PFSK-1 (cell line): Measurements from ENCODE around the gene ZFHX3.

ENCODE experiments used
- FOXP2 ChIP-seq: optimal IDR thresholded peaks from 2 replicates; pipeline ENCODE3; 2011; ENCODE audit warnings: borderline replicate concordance, control low read depth, inconsistent platforms; ENCODE audit not compliant: insufficient read depth; ENCODE audit errors: extremely low read length, extremely low read depth
- POLR2AphosphoS5 ChIP-seq: IDR thresholded peaks from 2 replicates; pipeline ENCODE4 v1.6.1; 2012; ENCODE audit warnings: low read depth, mild to moderate bottlenecking, control low read depth, low read length, moderate library complexity
- SIN3A ChIP-seq: IDR thresholded peaks from 2 replicates; pipeline ENCODE4 v1.6.1; 2012; ENCODE audit warnings: mild to moderate bottlenecking, low read length, moderate library complexity, borderline replicate concordance; ENCODE audit not compliant: insufficient read depth
- TAF1 ChIP-seq: IDR thresholded peaks from 2 replicates; pipeline ENCODE4 v1.6.1; 2012; ENCODE audit warnings: low read length, control low read depth, borderline replicate concordance; ENCODE audit not compliant: insufficient read depth
- TF ChIP-seq, protein P1 (sequence below), 2 experiments: IDR thresholded peaks; 2 replicates each; pipeline versions ENCODE4 v1.6.1 to v1.8.0; 2011 to 2012; ENCODE audit warnings: low read depth in 2 of 2, low read length in 2 of 2, control low read depth in 1 of 2, inconsistent platforms in 1 of 2, mild to moderate bottlenecking in 1 of 2, moderate library complexity in 1 of 2; ENCODE audit not compliant: insufficient read depth in 1 of 2

ZFHX3 gene

DNA sequence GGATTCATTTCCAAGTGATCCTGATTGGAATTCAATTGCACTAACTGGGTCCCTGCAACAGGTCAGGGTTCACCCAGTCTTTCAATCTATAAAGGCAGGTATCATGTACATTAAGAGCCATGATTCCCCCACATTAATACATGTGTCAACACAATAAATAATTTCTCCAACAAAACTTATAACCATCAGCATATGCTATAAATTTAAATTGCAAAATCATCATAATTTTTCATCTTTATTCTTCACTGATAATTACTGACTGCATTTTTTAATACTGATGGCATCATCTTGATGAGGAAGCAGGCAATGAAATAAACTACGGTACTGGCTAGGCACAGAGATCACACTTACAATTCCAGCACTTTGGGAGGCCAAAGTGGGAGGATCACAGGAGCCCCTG is 59.4 kb downstream of the ZFHX3 start:
- TF ChIP-seq TAF1 (no peak), SIN3A (no peak), POLR2AphosphoS5 (no peak), FOXP2 (no peak)
- TF ChIP-seq, protein P1, sequence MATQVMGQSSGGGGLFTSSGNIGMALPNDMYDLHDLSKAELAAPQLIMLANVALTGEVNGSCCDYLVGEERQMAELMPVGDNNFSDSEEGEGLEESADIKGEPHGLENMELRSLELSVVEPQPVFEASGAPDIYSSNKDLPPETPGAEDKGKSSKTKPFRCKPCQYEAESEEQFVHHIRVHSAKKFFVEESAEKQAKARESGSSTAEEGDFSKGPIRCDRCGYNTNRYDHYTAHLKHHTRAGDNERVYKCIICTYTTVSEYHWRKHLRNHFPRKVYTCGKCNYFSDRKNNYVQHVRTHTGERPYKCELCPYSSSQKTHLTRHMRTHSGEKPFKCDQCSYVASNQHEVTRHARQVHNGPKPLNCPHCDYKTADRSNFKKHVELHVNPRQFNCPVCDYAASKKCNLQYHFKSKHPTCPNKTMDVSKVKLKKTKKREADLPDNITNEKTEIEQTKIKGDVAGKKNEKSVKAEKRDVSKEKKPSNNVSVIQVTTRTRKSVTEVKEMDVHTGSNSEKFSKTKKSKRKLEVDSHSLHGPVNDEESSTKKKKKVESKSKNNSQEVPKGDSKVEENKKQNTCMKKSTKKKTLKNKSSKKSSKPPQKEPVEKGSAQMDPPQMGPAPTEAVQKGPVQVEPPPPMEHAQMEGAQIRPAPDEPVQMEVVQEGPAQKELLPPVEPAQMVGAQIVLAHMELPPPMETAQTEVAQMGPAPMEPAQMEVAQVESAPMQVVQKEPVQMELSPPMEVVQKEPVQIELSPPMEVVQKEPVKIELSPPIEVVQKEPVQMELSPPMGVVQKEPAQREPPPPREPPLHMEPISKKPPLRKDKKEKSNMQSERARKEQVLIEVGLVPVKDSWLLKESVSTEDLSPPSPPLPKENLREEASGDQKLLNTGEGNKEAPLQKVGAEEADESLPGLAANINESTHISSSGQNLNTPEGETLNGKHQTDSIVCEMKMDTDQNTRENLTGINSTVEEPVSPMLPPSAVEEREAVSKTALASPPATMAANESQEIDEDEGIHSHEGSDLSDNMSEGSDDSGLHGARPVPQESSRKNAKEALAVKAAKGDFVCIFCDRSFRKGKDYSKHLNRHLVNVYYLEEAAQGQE (IDR thresholded peaks at IDR 0.05; ENCODE audit: insufficient read depth in 1 of 2, low read depth in 2 of 2, low read length in 2 of 2), result no peak

DNA sequence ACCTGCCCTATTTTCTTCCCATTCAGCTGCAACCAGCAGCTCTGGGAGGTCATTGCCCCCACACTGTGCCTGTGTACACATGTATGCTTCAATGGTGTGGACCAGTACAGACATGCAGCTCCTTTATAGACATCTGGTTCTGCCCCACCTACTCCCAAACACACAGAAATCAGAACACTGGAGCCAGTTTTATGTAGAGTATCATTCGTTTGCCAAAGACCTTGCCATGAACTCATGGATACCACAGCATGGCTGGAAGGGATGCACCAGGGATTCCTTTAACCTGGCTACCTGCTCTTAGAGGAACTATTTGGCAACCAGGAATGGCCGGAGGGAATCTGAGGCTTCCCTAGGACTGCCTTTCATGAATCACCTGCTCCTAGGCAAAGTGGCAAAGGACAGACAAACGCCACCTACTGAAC is 60.4 kb downstream of the ZFHX3 start:
- TF ChIP-seq TAF1 (no peak), POLR2AphosphoS5 (no peak), SIN3A (no peak), FOXP2 (no peak)
- TF ChIP-seq, protein P1 (IDR thresholded peaks at IDR 0.05; ENCODE audit: insufficient read depth in 1 of 2, low read depth in 2 of 2, low read length in 2 of 2), result no peak

DNA sequence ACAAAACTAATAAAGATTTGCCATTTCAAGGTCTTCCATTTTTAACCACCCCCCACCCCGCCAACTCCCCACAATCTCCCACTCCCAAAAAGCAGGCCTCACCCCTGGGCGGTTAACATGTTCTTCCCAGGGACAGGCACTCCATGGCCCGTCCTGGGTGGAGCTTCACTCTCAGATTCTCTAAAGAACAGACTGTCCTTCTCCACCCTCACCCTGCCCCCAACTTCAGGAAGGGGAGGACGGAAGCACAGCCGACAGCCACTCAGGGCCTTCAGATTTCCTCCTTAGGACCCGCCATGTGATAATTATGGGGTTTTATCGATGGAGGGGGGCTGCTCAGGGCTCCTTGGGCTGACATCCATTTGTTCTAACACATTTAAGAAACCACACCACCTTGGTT is 61.9 kb downstream of the ZFHX3 start:
- TF ChIP-seq POLR2AphosphoS5 (no peak), FOXP2 (no peak), SIN3A (no peak), TAF1 (no peak)
- TF ChIP-seq, protein P1 (IDR thresholded peaks at IDR 0.05; ENCODE audit: insufficient read depth in 1 of 2, low read depth in 2 of 2, low read length in 2 of 2), result no peak

DNA sequence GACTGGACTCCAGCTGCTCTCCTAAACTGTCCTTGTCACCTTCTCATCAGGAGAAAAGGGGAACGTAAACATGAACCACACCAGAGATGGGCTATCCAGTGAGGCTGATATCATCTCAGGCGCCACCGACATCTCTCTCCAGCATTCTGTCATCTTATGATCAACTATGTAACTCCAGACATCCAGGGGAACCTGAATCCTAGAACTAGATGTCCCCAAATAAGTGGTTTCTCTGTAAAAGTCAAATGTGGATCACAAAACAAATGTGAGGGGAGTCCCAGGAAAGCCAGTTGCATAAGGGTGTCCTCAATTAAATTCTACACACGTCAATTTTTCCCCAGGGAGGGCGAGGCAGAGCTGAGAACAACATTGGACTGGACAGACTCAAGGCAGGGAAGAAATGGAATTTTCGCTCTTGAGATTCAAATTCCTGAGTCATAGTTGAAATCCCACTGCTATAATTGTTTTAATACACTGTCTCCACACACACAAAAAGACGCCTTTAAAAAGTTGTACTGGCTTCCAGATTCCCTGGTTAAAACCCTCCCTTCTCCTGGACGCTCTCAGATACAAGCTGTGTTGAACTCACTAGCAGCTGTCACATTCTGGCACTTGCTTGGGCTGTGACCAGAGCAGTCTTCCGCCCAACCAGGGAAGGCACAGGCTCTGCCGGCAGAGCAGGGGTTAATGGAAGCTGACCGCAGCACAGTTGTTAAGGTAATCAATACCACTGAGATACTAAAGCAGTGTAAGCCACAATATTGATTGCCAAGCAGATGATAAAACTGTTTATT is 62.6 kb downstream of the ZFHX3 start:
- TF ChIP-seq, protein P1 (IDR thresholded peaks at IDR 0.05; ENCODE audit: insufficient read depth in 1 of 2, low read depth in 2 of 2, low read length in 2 of 2), result no peak
- TF ChIP-seq SIN3A, result no peak
- TF ChIP-seq TAF1, result no peak
- no peak for TF ChIP-seq FOXP2
- no peak for TF ChIP-seq POLR2AphosphoS5
